K562 (cell line): ENCODE measurements around the gene EXOC6. TPM values are rescaled to one million over a fixed set of nuclear protein-coding genes. Genes with fewer than 3 reads are reported as not detected.

Source experiments
- ATAC-seq: fragments of 200-7000 bp; cut with Tn5 transposase; 3 replicates; pipeline ENCODE4 v1.9.1; 2020; ENCODE audit warnings: moderate library complexity
- BruUV-seq: library from RNA; stranded (reverse); fragments of 400-500 nt; replicated peaks from 2 replicates; lab custom pipeline; 2021; lab: Mats Ljungman, UMichigan
- CTCF ChIA-PET: fragments of 300-600 bp; formaldehyde crosslinking; extraction: SDS; loops from one replicate; lab custom pipeline; 2021; ENCODE audit warnings: low intra/inter-chr PET ratio; lab: Yijun Ruan, JAX
- POLR2A ChIA-PET: fragments of 300-600, 350-650 bp; sonication (Branson Sonifier 250); formaldehyde crosslinking; extraction: SDS; loops from one replicate; lab custom pipeline; 2021; ENCODE audit warnings: antibody characterized with exemption, inconsistent platforms; lab: Yijun Ruan, JAX
- DNase-seq, 4 experiments: peaks; one replicate each; pipeline versions ENCODE4 v3.0.0 to v3.0.0-alpha.2; 2011 to 2018; ENCODE audit warnings: low spot score in 3 of 4, mixed read lengths in 3 of 4; ENCODE audit errors: extremely low read depth in 1 of 4
- FAIRE-seq: peaks from 2 replicates; lab custom pipeline; 2011; peaks lifted over from hg19 to GRCh38; lab: Jason Lieb, UNC
- H2AFZ ChIP-seq: 2 replicates; pipeline ENCODE4 v1.6.0; 2011; ENCODE audit warnings: low read depth, low read length, control low read depth, inconsistent platforms
- H3K27ac ChIP-seq: fragments of 200-600 bp; 3 replicates; pipeline ENCODE4 v1.8.0; 2011; ENCODE audit warnings: low read depth, mild to moderate bottlenecking, control low read depth, inconsistent platforms, low read length, moderate library complexity, mixed read lengths; ENCODE audit errors: extremely low read depth
- H3K27me3 ChIP-seq, 2 experiments: fragments of 300-600 bp in 1 of 2; 2 replicates in 1 of 2; 3 replicates in 1 of 2; pipeline versions ENCODE4 v1.6.0 to v1.8.0; 2011; ENCODE audit warnings: inconsistent platforms in 2 of 2, low read length in 2 of 2, mild to moderate bottlenecking in 1 of 2, mixed read lengths in 1 of 2, moderate library complexity in 1 of 2; ENCODE audit not compliant: control insufficient read depth in 2 of 2, insufficient read depth in 2 of 2
- H3K36me3 ChIP-seq: fragments of 300-600 bp; 3 replicates; pipeline ENCODE4 v1.8.0; 2011; ENCODE audit warnings: mild to moderate bottlenecking, low read length, inconsistent platforms; ENCODE audit not compliant: control insufficient read depth, insufficient read depth
- H3K4me1 ChIP-seq, 2 experiments: fragments of 200-600 bp in 1 of 2; replicated peaks in 1 of 2; 2 replicates in 1 of 2; 3 replicates in 1 of 2; pipeline versions ENCODE4 v1.5.1 to v1.8.0; 2011; ENCODE audit warnings: inconsistent platforms in 2 of 2, low read length in 2 of 2, mild to moderate bottlenecking in 1 of 2, mixed read lengths in 1 of 2, moderate library complexity in 1 of 2; ENCODE audit not compliant: control insufficient read depth in 2 of 2, insufficient read depth in 2 of 2
- H3K4me2 ChIP-seq: 2 replicates; pipeline ENCODE4 v1.6.1; 2011; ENCODE audit warnings: low read length, control low read depth, inconsistent platforms, mixed read lengths; ENCODE audit not compliant: insufficient read depth
- H3K4me3 ChIP-seq: fragments of 200-600 bp; sonication (generic), shearing (Covaris generic); 2 replicates; pipeline ENCODE4 v1.5.1; 2016; ENCODE audit warnings: control low read depth, inconsistent platforms
- H3K79me2 ChIP-seq: fragments of 200-600 bp; 3 replicates; pipeline ENCODE4 v1.8.0; 2011; ENCODE audit warnings: low read length, inconsistent platforms; ENCODE audit not compliant: control insufficient read depth, insufficient read depth
- H3K9ac ChIP-seq, 2 experiments: 2 replicates each; pipeline versions ENCODE4 v1.6.0 to v1.6.1; 2011; ENCODE audit warnings: low read depth in 2 of 2, low read length in 2 of 2, control low read depth in 1 of 2, inconsistent platforms in 1 of 2, mild to moderate bottlenecking in 1 of 2, mixed read lengths in 1 of 2; ENCODE audit not compliant: insufficient read depth in 1 of 2
- H3K9me1 ChIP-seq: one replicate; pipeline ENCODE4 v1.6.0; 2011; ENCODE audit warnings: inconsistent platforms, mild to moderate bottlenecking, low read length, moderate library complexity; ENCODE audit not compliant: control insufficient read depth, insufficient read depth
- H3K9me3 ChIP-seq: replicated peaks from 2 replicates; pipeline ENCODE4 v1.5.1; 2011; ENCODE audit warnings: low read depth, low read length, inconsistent platforms; ENCODE audit not compliant: control insufficient read depth, insufficient read depth
- H4K20me1 ChIP-seq: replicated peaks from 2 replicates; pipeline ENCODE4 v1.6.1; 2011; ENCODE audit warnings: low read length, inconsistent platforms, mixed read lengths; ENCODE audit not compliant: control insufficient read depth, insufficient read depth
- CEBPB ChIP-seq: fragments of 450-650 bp; IDR thresholded peaks from 2 replicates; pipeline ENCODE4 v1.6.1; 2016; ENCODE audit warnings: missing genetic modification characterization, missing compliant biosample characterization
- ETV1 ChIP-seq: fragments of 450-650 bp; conservative IDR thresholded peaks from 2 replicates; pipeline ENCODE4 v1.6.1; 2016; ENCODE audit warnings: missing genetic modification characterization, control low read depth, low read depth, missing compliant biosample characterization
- HDGF ChIP-seq: fragments of 450-650 bp; IDR thresholded peaks from 2 replicates; pipeline ENCODE4 v1.6.1; 2016
- HMGXB4 ChIP-seq: sonication (generic); formaldehyde crosslinking; IDR thresholded peaks from 2 replicates; pipeline ENCODE4 v1.8.1; 2023; ENCODE audit warnings: mild to moderate bottlenecking, missing genetic modification reagents
- HSF4 ChIP-seq: fragments of 250-450 bp; sonication (Bioruptor Pico); IDR thresholded peaks from 2 replicates; pipeline ENCODE4 v2.1.2; 2022; ENCODE audit warnings: mild to moderate bottlenecking, moderate library complexity, borderline replicate concordance
- IRF1 ChIP-seq: sonication (generic); formaldehyde crosslinking; IDR thresholded peaks from 2 replicates; pipeline ENCODE4 v1.8.0; 2022; ENCODE audit warnings: missing genetic modification reagents, mild to moderate bottlenecking, borderline replicate concordance
- L3MBTL2 ChIP-seq: fragments of 450-650 bp; IDR thresholded peaks from 2 replicates; pipeline ENCODE4 v1.6.1; 2016; ENCODE audit warnings: mild to moderate bottlenecking, moderate library complexity
- RREB1 ChIP-seq: fragments of 250-450 bp; sonication (Bioruptor Pico); IDR thresholded peaks from 2 replicates; pipeline ENCODE4 v1.4.0; 2020
- ZFP1 ChIP-seq: fragments of 450-650 bp; formaldehyde crosslinking; IDR thresholded peaks from 2 replicates; pipeline ENCODE4 v1.4.0; 2020; ENCODE audit warnings: mild to moderate bottlenecking, mixed read lengths
- ZNF146 ChIP-seq: IDR thresholded peaks from one replicate; pipeline ENCODE4 v1.6.1; 2018; ENCODE audit warnings: missing compliant biosample characterization; ENCODE audit not compliant: unreplicated experiment
- ZNF668 ChIP-seq: fragments of 250-450 bp; sonication (Bioruptor Pico); IDR thresholded peaks from 2 replicates; pipeline ENCODE4 v1.8.0; 2022; ENCODE audit warnings: mild to moderate bottlenecking, inconsistent platforms
- ZNF717 ChIP-seq: fragments of 250-450 bp; sonication (Bioruptor Pico); IDR thresholded peaks from 2 replicates; pipeline ENCODE4 v1.5.0; 2021
- ZSCAN29 ChIP-seq: fragments of 450-650 bp; IDR thresholded peaks from 2 replicates; pipeline ENCODE4 v1.6.1; 2017
- WGBS: fragments of 100-300 bp; shearing (Covaris generic); methylation state at CpG from one replicate; pipeline ENCODE4 v1.1.6; 2016; ENCODE audit warnings: low coverage, mixed read lengths; ENCODE audit not compliant: insufficient coverage; ENCODE audit errors: missing lambda C conversion rate; 5-methylcytosine and 5-hydroxymethylcytosine counted together
- in situ Hi-C: fragments of 300-500 bp; cut with MboI; formaldehyde crosslinking; loops from 4 replicates; pipeline ENCODE4 v1.15.0; 2018; ENCODE audit warnings: inconsistent platforms, mixed read lengths
- intact Hi-C: fragments of 100-400 bp; cut with micrococcal nuclease; formaldehyde crosslinking; loops from 2 replicates; pipeline ENCODE4 v1.14.2; 2022
- polyA plus RNA-seq, 8 experiments: library from polyadenylated mRNA; depleted of rRNA in 4 of 8; stranded (reverse) in 5 of 8; unstranded in 3 of 8; fragments of >200 nt; fragmentation: Nextera tagmentation in 2 of 8; fragmentation: Illumina TruSeq in 1 of 8; extraction: Ambion mirVana in 2 of 8; extraction: Trizol in 1 of 8; gene quantifications; 2 replicates each; pipeline versions ENCODE4 v1.2.1 to v1.2.3, GENCODE V29; 2011 to 2014; ENCODE audit warnings: inconsistent platforms in 1 of 8, missing spikeins in 1 of 8
- total RNA-seq, 7 experiments: library from RNA; depleted of rRNA in 6 of 7; stranded (reverse); fragments of >200 nt in 6 of 7; fragmentation: Illumina TruSeq in 2 of 7; extraction: Trizol in 2 of 7; gene quantifications; 2 replicates each; pipeline versions ENCODE4 v1.2.1 to v1.2.3, GENCODE V29; 2011 to 2021; ENCODE audit warnings: low replicate concordance in 1 of 7

Gene EXOC6
- total and polyA plus RNA-seq, 9 of the 15 experiments (the other 6 are each of a cell fraction or from before 2014, with no cell fraction given), result 13.9 to 42.8 (median 24.9) TPM

GRCh38 chr10:93079663-93080349, 231.5 kb downstream of the EXOC6 start:
- no peak overlapping the region for H3K27ac ChIP-seq
- H4K20me1 ChIP-seq, result no peaks in the 10 kb centered on the region; the same call in 1 of the 2 replicates
- H3K9me1 ChIP-seq, result peaks cover 2% of the 10 kb centered on the region
- peaks cover 2 to 11% of the 10 kb centered on the region in 2 experiments; a peak in 3 of 5 replicates for H3K27me3 ChIP-seq
- no peaks in the 10 kb centered on the region for H3K36me3 ChIP-seq
- in situ Hi-C loops, result loop anchor here (10.0 kb wide), 1 partner anchor 275 kb away; no protein-coding TSS in a partner anchor
- peaks cover 6 to 12% of the 10 kb centered on the region in 2 experiments; a peak in 4 of 5 replicates for H3K4me1 ChIP-seq
- TF ChIP-seq HMGXB4 (CRISPR knock-in tag) (no peak), L3MBTL2 (0 out of 2 replicates have a peak, but pooled peaks have one; percentile 2), HSF4 (CRISPR knock-in tag) (no peak), CEBPB (tag) (peak; percentile 55; the same call in 1 of the 2 replicates), ZFP1 (CRISPR knock-in tag) (no peak), RREB1 (no peak), IRF1 (CRISPR knock-in tag) (no peak), ZNF146 (CRISPR knock-in tag) (no peak), ETV1 (no peak), ZNF668 (CRISPR knock-in tag) (no peak), HDGF (no peak), ZNF717 (CRISPR knock-in tag) (no peak), ZSCAN29 (no peak)
- TF ChIP-seq, all 486 proteins: peak for 2
- FAIRE-seq, result no peak
- DNase-seq, result no peak
- Histone ChIP-seq H3K9me3 (no peaks in the 10 kb centered on the region), H2AFZ (peak overlapping the region; percentile 54; the same call in 1 of the 2 replicates), H3K79me2 (no peaks in the 10 kb centered on the region), H3K9ac (peak overlapping the region in 1 of 2 experiments; percentile 40; a peak in 2 of 4 replicates), H3K4me2 (peak overlapping the region; percentile 12; the same call in 1 of the 2 replicates), H3K4me3 (no peak overlapping the region)
- 13% methylated on average over 9 of the region's 9 CpGs for WGBS
- no peak for ATAC-seq
- ChIA-PET CTCF (interaction anchor here (1.2 to 1.4 kb wide), 2 partner anchors 210 to 273 kb away, joined by 3 read pairs; no protein-coding TSS in a partner anchor), POLR2A (no interaction called here)
- intact Hi-C loops, result loop anchor here (1.0 to 10.0 kb wide), 4 partner anchors 73 to 485 kb away; partner anchors contain the start of gene KIF11
- no TSS peak for BruUV-seq
